Amygdala (tissue), 56 donors: ENCODE measurements around the gene TCIRG1.

ENCODE experiments used
- DNase-seq, 56 donors: peaks; one replicate each; lab custom pipeline; 2025; lab: John Stamatoyannopoulos, UW

Gene TCIRG1

DNA sequence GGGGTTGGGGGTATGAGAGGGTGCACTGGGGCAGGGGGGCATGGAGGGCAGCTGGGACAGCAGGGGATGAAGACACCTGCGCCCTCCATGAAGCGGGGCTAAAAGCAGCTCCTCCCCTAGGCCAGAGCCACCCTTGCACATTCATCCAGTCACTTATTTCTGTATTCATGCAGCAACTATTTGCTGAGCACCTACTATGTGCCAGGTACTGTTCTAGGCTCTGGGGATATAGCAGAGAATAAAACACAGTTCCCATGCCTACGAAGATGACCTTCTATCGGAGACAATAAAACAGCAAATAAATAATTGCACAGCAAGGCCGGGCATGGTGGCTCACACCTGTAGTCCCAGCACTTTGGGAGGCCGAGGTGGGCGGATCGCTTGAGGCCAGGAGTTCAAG lies 23.4 kb upstream of the TCIRG1 start:
- DNase-seq, result no peak

DNA sequence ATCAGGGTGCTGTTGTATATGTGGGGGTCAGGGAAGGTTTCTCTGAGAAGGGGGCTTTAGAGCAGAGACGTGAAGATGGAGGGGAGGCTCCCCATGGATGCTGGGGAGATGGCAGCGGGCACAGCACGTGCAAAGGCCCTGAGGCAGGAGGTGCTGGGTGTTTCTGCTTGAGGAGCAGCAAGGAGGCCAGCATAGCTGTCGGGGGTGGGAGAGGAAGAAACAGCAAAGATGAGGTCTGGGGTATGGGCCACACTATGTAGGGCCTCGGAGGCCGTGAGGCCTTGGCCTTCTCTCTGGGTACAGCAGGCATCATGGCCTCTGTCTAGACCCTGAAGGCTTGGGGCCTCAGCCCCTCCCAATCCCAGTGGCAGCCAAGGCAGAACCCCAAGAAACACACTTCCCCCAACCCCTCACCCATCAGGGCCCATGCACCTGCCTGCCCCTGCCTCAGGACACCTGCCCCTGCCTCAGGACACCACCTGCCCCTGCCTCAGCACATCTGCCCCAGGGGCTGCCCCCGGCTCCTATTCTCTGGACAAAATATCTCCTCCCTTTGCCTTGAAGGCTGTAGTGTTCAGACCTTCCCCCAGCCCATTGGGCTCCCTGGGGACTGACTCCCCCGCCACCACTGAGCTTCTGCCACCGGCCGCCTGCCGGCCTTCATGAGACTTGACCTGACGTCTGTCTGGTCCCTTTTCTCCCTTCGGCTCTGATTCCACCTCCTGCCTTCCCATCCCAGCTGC lies 22.5 kb upstream of the TCIRG1 start:
- no peak for DNase-seq

DNA sequence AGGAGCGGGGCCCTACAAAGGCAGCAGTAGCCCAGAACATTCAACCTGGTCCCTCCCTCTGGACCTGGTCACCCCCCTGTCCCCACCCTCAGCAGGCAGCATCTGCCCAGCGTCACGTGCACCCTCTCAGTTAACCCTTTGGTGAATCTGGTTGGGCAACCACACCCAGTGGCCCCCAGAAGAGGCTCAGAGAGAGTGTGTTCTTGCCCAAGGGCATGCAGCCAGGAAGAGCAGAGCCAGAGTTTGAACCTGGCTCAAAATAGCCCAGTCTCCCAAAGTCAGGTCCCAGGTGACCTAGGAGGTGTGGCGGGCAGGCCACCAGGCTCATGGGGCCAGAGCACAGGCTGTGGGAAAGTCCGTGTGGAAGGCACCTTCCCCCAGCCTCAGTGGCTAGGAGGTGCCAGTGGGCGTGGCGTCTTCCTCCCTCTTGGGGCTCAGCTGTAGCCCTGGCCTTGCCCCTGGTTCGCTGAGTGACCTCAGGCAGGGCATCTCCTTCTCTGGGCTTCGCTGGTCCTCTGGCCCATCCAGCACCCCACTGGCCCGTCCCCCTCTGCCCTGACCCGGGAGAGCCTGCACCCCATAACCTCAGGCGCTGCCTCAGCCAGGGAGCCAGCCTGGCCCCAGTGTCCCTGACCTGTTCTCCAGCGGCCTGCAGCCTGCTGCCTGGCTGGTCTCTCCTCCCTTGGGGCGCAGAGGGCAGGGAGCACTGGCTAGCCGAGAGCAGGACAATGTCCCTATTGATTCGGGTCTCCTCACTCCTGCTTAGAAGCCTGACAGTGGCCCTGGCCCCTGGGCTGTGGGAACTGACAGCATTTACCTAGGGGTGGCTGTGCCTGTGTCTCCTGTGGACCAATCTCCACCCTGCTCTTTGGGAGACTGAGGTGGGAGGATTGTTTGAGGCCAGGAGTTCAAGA lies 21.7 kb upstream of the TCIRG1 start:
- peak in 15 of 56 donors; percentile 10 to 56 (median 42) for DNase-seq

DNA sequence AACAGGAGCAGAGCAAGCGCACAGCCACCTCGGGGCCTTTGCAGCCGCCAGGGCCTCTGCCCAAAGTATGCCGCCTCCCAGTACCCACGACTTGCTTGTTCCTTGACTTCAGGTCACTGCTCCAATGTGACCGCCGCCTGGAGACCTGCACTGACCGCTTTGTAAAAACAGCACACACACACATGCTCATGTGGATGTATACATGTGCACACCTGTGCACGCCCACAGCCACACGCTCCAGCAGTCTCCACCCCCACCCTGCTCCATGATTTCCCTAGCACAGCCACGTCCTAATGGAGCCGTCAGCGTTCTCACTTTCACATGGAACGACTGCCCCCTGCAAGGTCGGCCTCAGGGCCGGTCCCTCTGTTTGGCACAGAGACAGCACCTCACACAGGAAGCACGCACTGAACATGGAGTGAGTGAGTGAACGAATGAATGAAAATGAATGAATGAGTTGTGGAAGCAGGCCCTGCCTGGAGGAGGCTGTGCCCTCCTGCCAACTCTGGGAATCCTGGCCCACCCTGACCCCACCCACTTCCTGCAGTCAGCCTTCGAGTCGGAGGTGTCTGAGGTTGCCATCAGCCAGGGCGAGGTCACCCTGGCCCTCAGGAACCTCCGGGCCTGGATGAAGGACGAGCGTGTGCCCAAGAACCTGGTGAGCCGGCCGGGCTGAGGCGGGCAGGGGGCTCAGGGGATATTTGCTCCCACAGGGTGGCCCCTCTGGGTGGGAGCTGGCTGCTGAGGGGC lies 20.7 kb upstream of the TCIRG1 start:
- DNase-seq, result no peak

DNA sequence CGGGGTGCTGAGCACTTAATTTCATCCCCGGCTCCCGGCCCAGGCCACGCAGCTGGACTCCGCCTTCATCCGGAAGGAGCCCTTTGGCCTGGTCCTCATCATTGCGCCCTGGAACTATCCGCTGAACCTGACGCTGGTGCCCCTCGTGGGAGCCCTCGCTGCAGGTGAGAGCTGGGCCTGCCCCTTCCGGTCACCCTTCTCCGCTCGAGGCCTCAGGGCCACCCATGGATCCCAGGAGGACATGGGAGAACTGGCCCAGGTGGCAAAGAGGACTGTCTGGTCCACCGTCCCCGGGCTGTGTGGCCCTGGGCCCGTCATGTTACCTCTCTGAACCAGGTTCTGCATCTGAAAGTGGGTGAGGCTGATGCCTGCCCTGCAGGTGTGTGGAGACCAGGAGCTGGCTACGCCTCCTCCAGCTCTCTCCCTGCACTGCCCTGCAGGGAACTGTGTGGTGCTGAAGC lies 20.1 kb upstream of the TCIRG1 start:
- DNase-seq, result no peak

DNA sequence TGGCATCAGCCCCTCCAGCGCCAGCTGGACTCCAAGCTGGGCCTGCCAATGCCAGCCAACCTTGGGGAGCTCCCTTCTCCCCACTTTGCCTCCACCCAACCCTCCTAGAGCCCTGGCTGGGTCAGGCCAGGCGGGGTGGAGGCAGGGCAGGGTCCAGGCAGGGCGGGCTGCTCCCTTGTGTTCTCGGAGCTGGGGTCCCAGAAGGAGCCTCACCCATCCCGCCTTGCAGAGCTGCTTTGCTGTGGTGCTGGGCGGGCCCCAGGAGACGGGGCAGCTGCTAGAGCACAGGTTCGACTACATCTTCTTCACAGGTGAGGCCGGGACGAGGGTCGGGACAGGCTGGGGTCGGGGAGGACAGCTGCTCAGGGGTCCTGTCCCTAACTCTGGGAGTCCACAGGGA lies 19.3 kb upstream of the TCIRG1 start:
- no peak for DNase-seq

DNA sequence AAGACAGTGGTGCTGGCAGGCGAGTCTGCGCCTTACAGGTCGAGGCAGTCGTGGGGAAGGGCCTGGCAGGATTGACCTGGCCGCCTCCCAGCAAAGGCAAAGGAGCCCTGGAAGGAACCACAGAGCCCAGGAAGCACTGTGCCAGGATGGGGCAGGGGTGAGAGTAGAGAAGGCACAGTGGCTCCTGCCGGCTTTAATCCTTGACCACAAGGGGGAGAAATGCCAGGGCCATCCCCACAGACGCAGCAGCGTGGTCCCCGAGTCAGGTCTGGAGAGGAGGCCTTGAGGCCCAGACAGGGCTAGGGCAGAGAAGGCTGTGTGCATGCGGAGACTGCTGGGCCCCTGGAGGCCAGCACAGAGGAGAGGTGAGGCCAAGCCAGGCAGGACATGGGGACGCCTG lies 18.2 kb upstream of the TCIRG1 start:
- DNase-seq, result peak in 7 of 56 donors; percentile 14 to 46 (median 33)

DNA sequence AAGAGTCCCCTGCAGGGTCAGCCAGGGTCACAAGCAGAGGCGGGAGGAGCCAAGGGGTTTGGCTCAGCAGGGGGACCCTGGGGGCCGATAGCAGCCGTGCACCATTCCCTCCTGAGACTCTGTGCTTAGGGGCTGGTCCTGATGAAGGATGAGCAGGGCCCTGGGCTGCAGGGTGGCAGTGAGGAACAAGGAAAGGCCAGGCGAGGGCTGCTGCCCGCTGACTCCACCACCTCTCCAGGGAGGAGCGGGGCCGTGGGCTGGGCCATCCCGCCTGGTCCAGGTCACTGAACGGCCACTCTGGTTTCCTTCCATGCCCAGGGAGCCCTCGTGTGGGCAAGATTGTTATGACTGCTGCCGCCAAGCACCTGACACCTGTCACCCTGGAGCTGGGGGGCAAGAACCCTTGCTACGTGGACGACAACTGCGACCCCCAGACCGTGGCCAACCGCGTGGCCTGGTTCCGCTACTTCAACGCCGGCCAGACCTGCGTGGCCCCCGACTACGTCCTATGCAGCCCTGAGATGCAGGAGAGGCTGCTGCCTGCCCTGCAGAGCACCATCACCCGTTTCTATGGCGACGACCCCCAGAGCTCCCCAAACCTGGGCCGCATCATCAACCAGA lies 17.5 kb upstream of the TCIRG1 start:
- peak in 2 of 56 donors; percentile 11 to 26 for DNase-seq

DNA sequence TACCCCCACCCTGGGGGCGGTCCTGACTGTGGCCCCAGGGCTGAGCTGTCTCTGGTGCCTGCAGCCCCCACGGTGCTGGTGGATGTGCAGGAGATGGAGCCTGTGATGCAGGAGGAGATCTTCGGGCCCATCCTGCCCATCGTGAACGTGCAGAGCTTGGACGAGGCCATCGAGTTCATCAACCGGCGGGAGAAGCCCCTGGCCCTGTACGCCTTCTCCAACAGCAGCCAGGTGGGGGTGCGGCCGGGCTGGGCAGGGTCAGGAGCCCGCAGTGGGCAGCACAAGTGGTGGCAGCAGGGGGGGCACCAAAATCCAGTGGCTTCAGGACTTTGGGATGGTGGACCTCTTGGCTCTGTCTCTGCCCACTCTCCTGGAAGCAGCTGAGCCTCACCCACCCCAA lies 16.3 kb upstream of the TCIRG1 start:
- DNase-seq, result no peak

DNA sequence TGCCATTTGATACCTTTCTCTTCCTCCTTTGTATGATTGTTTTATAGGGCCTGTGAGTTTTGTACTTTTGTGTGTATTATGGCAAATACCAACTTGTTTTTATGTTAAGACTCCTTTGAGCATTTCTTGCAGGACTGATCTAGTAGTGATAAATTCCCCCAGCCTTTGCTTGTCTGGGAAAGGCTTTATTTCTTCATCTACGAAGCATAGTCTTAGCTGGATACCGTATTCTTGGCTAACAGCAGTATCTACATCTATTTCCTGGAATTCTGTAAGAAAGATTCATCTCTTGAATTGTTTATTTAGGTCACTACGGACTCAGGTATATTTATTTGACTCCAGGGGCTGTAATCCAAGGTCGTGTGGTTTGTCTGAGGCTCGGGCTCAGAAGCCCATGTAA lies 14.3 kb upstream of the TCIRG1 start:
- DNase-seq, result no peak

DNA sequence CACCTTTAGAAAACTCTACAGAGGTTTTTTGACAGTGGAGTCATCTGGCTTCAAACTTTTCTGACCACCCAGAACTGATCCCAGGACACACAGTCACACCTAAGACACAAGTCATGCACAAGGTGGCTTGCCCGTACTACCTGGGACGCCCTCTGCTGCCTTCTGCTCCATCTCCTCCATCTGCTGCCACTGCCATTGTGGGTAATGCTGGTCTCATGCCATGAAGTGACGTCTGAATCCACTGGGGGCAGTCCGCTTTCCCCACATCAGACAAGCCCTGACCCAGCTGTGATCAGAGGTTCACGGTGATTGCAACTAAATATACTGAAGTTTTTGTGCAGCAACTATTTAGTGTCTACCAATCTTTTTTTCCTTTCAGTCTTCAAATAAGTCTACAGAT lies 13.8 kb upstream of the TCIRG1 start:
- DNase-seq, result no peak

DNA sequence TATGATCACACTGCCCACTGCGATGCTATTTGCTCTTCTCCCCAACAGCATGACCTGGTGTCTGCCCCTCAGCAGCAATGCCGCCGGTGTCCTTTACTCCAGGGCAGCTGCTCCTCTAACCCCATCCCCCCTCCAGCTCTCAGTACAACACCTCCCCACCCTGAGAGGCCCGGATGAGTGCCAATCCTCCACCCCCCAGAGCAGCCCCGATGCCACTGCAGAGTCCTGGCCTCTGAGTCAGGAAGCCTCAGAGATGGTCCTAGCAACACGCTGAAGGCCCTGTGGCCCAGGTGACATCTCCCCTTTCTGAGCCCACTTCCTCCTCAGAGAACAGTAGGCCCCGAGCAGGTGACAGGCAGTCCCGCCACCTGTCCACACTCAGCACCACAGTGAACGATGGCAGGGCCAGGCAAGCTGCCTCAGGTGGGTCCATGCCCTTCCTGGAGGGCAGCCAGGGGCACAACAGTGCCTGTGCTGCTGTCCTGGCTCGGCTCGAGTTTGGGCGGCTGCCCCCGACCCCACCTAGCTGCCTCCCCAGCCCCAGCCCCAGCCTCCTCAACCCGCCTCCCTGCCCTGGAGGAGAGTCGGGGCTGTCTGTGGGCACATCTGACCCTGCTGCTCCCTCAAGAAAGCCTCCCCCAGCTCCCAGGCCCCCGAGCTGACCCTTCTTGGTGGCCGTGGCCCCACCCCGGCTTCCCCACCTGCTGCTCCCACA lies 12.3 kb upstream of the TCIRG1 start:
- DNase-seq, result no peak

DNA sequence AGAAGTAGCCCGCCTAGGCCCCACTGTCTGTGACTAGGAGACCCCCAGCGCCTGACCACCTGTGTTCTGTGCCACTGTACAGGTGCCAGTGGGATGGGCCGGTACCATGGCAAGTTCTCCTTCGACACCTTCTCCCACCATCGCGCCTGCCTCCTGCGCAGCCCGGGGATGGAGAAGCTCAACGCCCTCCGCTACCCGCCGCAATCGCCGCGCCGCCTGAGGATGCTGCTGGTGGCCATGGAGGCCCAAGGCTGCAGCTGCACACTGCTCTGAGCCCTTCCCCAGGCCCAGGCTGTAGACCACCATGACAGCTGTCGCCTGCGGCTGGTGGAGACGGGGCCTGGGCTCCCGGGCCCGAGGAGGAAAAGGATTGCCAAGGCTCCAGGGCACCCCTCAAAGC lies 11.2 kb upstream of the TCIRG1 start:
- no peak for DNase-seq

DNA sequence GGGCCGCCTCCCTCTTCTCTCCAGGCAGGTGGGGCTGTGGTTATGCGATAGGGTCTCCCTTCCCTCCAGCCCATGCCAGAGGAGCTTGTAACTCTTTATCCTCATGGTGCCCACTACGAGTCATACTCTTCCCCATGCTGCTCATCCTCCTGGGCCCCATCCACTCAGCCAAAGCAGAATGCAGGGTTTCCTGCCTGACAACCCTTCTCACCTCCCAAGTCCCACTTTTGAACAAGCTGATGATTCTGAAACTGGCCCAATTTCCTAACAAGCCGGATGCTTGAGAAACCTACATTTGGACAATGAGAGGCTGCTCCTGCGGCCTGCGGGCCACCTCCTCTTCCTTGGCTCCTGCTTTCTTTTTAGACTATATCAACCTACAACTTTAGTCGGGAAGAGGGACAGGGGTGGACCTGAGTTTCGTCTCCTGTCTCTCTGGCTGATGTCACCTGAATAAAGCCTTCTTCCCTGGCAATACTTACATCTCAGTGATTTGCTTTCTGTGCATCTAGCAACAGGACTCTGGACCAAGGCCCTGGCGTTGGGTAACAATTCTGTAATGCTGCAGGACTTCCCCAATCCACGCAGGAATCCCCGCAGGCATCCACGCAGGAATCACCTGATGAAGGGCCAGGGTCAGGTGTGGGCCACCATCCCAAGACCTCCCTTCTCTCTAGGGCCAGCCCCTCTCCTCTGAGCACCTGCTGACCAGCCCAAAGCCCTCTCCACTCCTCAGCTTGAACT lies 9.9 kb upstream of the TCIRG1 start:
- no peak for DNase-seq

DNA sequence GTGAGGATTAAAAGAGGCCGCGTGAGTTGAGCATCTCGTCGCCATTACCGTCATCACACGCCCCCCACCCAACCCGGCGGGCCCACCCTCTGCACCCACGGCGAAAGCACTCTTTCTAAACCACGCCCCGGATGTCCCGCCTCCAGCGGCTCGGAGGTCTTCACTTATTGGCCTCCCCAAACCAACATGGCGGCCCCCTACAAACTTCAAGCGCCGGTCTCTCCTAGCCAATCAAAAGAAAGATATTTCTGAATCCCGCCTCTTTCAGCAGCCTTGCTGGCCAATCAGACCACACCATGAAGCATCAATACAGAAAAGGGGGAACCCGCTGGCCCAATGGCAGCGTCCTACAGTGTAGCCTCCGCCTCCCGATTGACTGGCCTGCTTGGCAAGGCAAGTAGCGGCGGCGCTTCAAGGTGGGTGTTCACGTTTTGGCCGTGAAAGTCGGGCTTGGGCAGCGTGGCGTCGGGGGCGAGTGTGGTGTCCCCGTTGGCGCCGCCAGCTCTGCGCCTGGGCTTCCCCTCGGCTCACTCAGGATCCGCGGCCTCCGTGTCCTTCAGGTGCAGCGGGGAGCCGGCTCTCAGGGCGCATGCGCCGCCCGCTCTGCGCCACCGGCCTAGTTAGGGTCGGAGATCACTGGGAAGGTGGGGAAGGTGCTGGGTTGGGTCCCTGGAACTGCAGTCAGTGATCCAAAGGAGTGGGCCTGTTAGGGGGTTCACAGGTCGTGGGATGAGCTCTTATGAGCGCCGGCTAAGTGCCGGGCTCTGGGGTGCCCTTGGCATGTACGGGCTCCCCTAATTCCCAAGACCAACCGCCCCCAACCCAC lies 8.3 kb upstream of the TCIRG1 start, which contains the start of gene NDUFS8:
TSS of gene NDUFS8 (plus strand) at position 364 of the 826 bp plus-strand sequence. CDS start 1,471 bp downstream, outside the sequence.
- peak; percentile 77 to 99 (median 96) for DNase-seq

DNA sequence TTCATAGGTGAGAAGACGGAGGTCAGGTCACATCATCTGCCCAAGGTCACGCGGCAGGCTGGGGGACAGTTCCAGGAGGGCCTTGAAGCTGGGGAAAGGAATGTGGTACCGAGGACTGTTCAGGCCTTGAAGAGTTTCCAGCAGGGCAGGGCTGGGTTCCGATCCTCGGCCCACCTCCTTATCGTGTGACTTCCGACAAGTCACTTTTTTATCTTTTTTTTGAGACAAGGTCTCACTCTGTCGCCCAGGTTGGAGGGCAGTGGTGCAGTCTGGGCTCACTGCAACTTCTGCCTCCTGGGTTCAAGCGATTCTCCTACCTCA lies 7.7 kb upstream of the TCIRG1 start:
- DNase-seq, result peak in 1 of 56 donors; percentile 56

DNA sequence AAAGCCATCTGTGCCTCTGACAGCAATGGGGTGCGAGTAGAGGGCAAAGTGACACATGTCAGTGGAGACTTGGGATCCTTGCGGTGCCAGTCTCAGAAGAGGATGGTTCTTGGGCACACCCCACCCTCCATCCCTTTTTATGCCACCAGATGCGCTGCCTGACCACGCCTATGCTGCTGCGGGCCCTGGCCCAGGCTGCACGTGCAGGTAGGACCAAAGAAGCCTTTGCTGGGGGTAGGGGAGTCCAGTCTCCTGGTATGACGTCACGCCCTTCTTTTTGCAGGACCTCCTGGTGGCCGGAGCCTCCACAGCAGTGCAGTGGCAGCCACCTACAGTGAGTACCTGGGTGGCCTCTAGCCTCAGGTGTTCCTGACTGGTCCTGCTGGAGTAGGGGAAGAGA lies 6.8 kb upstream of the TCIRG1 start:
- DNase-seq, result no peak

DNA sequence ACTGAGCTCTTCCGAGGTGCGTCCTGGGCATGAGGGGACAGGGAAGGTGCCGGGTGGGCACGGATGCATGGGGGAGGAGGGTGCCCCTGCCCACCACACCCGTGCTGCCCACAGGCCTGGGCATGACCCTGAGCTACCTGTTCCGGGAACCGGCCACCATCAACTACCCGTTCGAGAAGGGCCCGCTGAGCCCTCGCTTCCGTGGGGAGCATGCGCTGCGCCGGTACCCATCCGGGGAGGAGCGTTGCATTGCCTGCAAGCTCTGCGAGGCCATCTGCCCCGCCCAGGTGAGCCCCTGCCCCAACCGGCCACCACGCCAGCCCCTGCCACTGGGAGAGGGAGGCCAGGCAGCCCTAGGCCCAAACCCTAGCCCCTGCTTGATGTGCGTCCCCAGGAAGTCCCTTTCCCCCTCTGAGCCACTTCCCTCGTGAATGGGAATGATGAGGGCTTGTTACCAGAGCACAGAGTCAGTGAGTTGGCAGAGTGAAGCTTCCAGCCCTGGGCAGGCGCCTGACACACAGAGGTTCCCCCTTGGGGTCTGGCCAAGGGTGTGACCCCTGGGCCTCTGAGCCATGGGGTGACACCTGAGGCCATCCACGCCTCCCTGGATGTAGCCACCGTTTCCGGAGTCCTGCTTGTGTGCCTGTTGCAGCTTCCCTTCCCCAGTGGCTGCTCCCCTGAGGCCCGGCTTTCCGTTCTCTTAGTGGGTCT lies 5.7 kb upstream of the TCIRG1 start:
- DNase-seq, result no peak
